Measurements from ENCODE around the gene SYPL1.

DNA sequence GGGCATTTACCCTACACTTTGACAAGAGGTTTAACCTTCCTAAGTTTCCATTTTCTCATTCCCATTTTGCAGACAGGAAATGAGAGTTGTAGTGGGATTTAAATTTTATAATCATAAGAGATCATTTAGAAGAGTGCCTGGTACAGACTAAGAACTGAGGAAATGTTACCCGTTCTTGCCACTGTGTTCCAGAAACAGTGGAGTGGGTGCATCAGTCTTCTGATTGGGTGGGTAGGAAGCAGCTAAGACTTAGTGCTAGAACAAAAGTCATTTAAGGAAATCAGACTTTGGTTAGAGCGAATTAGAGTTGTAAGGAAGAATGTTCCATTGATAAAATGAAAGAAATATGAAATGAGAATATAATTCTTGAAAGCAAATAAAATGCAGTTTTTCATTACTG lies 8.4 kb upstream of the SYPL1 start:
- no peak for TF ChIP-seq EZH2 (IDR thresholded peaks at IDR 0.05)
- TF ChIP-seq, protein P1, sequence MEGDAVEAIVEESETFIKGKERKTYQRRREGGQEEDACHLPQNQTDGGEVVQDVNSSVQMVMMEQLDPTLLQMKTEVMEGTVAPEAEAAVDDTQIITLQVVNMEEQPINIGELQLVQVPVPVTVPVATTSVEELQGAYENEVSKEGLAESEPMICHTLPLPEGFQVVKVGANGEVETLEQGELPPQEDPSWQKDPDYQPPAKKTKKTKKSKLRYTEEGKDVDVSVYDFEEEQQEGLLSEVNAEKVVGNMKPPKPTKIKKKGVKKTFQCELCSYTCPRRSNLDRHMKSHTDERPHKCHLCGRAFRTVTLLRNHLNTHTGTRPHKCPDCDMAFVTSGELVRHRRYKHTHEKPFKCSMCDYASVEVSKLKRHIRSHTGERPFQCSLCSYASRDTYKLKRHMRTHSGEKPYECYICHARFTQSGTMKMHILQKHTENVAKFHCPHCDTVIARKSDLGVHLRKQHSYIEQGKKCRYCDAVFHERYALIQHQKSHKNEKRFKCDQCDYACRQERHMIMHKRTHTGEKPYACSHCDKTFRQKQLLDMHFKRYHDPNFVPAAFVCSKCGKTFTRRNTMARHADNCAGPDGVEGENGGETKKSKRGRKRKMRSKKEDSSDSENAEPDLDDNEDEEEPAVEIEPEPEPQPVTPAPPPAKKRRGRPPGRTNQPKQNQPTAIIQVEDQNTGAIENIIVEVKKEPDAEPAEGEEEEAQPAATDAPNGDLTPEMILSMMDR (IDR thresholded peaks at IDR 0.05), result no peak
